Measurements from ENCODE around the gene ISYNA1. TPM values are rescaled to one million over a fixed set of nuclear protein-coding genes. Genes with fewer than 3 reads are reported as not detected.

ISYNA1 gene
- total and polyA plus RNA-seq, 5 donors, result 36.9 to 55.4 (median 48.5) TPM

- no peak for ATAC-seq
Measured at GRCh38 chr19:18468517-18468916, 30.6 kb upstream of the ISYNA1 start.

GRCh38 chr19:18467978-18468377, 30.0 kb upstream of the ISYNA1 start:
- peaks cover 14% of the 10 kb centered on the region for H3K4me1 ChIP-seq (ENCODE audit: control insufficient read depth, insufficient read depth, low read length)
- H3K27me3 ChIP-seq (ENCODE audit: control insufficient read depth, insufficient read depth), result no peaks in the 10 kb centered on the region
- DNase-seq, result no peak
- WGBS, result 86% methylated on average over 3 of the region's 3 CpGs
- no peak for ATAC-seq
- no peak overlapping the region for H3K4me3 ChIP-seq (ENCODE audit: low read length)
- H3K9me3 ChIP-seq (ENCODE audit: control insufficient read depth, low read length), result no peaks in the 10 kb centered on the region
- no peak overlapping the region for H3K27ac ChIP-seq (ENCODE audit: low read length)
- intact Hi-C loops (cut with DNase I), result loop anchor here in 3 of 4 donors (10.0 kb wide), 4 partner anchors 47 to 117 kb away; partner anchors contain the start of genes ELL (in 1 of the 3) and REX1BD (in 1 of the 3)

More at GRCh38 chr19:18468517-18468916, 30.6 kb upstream of the ISYNA1 start:
- H3K4me1 ChIP-seq (ENCODE audit: control insufficient read depth, insufficient read depth, low read length), result peaks cover 14% of the 10 kb centered on the region
- 77% methylated on average over 3 of the region's 3 CpGs for WGBS
- H3K9me3 ChIP-seq (ENCODE audit: control insufficient read depth, low read length), result no peaks in the 10 kb centered on the region
- H3K27ac ChIP-seq (ENCODE audit: low read length), result no peak overlapping the region
- no peak for DNase-seq
- no peak overlapping the region for H3K4me3 ChIP-seq (ENCODE audit: low read length)
- H3K27me3 ChIP-seq (ENCODE audit: control insufficient read depth, insufficient read depth), result no peaks in the 10 kb centered on the region
- intact Hi-C loops (cut with DNase I), result loop anchor here in 3 of 4 donors (10.0 kb wide), 4 partner anchors 46 to 116 kb away; partner anchors contain the start of genes ELL (in 1 of the 3) and REX1BD (in 1 of the 3)

GRCh38 chr19:18466354-18466753, 28.4 kb upstream of the ISYNA1 start:
- ATAC-seq, result no peak
- 89% methylated on average over 11 of the region's 11 CpGs for WGBS
- Histone ChIP-seq H3K27ac (ENCODE audit: low read length) (no peak overlapping the region), H3K9me3 (ENCODE audit: control insufficient read depth, low read length) (no peaks in the 10 kb centered on the region), H3K4me1 (ENCODE audit: control insufficient read depth, insufficient read depth, low read length) (peaks cover 14% of the 10 kb centered on the region), H3K27me3 (ENCODE audit: control insufficient read depth, insufficient read depth) (no peaks in the 10 kb centered on the region), H3K4me3 (ENCODE audit: low read length) (no peak overlapping the region)
- intact Hi-C loops (cut with DNase I), result loop anchor here in 3 of 4 donors (10.0 kb wide), 4 partner anchors 48 to 118 kb away; partner anchors contain the start of genes ELL (in 1 of the 3) and REX1BD (in 1 of the 3)
- no peak for DNase-seq

- Histone ChIP-seq H3K27ac (ENCODE audit: low read length) (no peak overlapping the region), H3K27me3 (ENCODE audit: control insufficient read depth, insufficient read depth) (no peaks in the 10 kb centered on the region), H3K4me3 (ENCODE audit: low read length) (no peak overlapping the region), H3K9me3 (ENCODE audit: control insufficient read depth, low read length) (no peaks in the 10 kb centered on the region), H3K4me1 (ENCODE audit: control insufficient read depth, insufficient read depth, low read length) (peaks cover 14% of the 10 kb centered on the region)
- no peak for DNase-seq
- WGBS, result 83% methylated on average over 6 of the region's 6 CpGs
- intact Hi-C loops (cut with DNase I), result loop anchor here in 3 of 4 donors (10.0 kb wide), 4 partner anchors 49 to 119 kb away; partner anchors contain the start of genes ELL (in 1 of the 3) and REX1BD (in 1 of the 3)
- no peak for ATAC-seq
Measured at GRCh38 chr19:18465964-18466339, 28.0 kb upstream of the ISYNA1 start.

- intact Hi-C loops (cut with DNase I), result loop anchor here in 3 of 4 donors (10.0 kb wide), 4 partner anchors 49 to 119 kb away; partner anchors contain the start of genes ELL (in 1 of the 3) and REX1BD (in 1 of the 3)
- peak overlapping the region; percentile 68 for H3K27ac ChIP-seq (ENCODE audit: low read length)
- WGBS, result 88% methylated on average over 30 of the region's 30 CpGs
- DNase-seq (no peak), ATAC-seq (no peak)
- H3K4me1 ChIP-seq (ENCODE audit: control insufficient read depth, insufficient read depth, low read length), result peaks cover 20% of the 10 kb centered on the region
- H3K27me3 ChIP-seq (ENCODE audit: control insufficient read depth, insufficient read depth), result no peaks in the 10 kb centered on the region
- no peak overlapping the region for H3K4me3 ChIP-seq (ENCODE audit: low read length)
- H3K9me3 ChIP-seq (ENCODE audit: control insufficient read depth, low read length), result no peaks in the 10 kb centered on the region
Measured at GRCh38 chr19:18465214-18465963, 27.5 kb upstream of the ISYNA1 start.

GRCh38 chr19:18464646-18465045, 26.7 kb upstream of the ISYNA1 start:
- intact Hi-C loops (cut with DNase I), result loop anchor here in 3 of 4 donors (10.0 kb wide), 4 partner anchors 50 to 120 kb away; partner anchors contain the start of genes ELL (in 1 of the 3) and REX1BD (in 1 of the 3)
- Histone ChIP-seq H3K27me3 (ENCODE audit: control insufficient read depth, insufficient read depth) (no peaks in the 10 kb centered on the region), H3K9me3 (ENCODE audit: control insufficient read depth, low read length) (no peaks in the 10 kb centered on the region), H3K27ac (ENCODE audit: low read length) (peak overlapping the region; percentile 73), H3K4me1 (ENCODE audit: control insufficient read depth, insufficient read depth, low read length) (peaks cover 23% of the 10 kb centered on the region), H3K4me3 (ENCODE audit: low read length) (no peak overlapping the region)
- 7% methylated on average over 8 of the region's 8 CpGs for WGBS
- ATAC-seq, result peak; percentile 70 to 80
- DNase-seq, result peak; percentile 82 to 94 (median 92)

GRCh38 chr19:18461471-18461870, 23.5 kb upstream of the ISYNA1 start:
- intact Hi-C loops (cut with DNase I), result loop anchor here in 3 of 4 donors (10.0 kb wide), 4 partner anchors 53 to 123 kb away; partner anchors contain the start of genes ELL (in 1 of the 3) and REX1BD (in 1 of the 3)
- H3K4me1 ChIP-seq (ENCODE audit: control insufficient read depth, insufficient read depth, low read length), result peaks cover 22% of the 10 kb centered on the region
- no peak for DNase-seq

GRCh38 chr19:18460900-18461299, 23.0 kb upstream of the ISYNA1 start:
- no peak overlapping the region for H3K4me3 ChIP-seq (ENCODE audit: low read length)
- intact Hi-C loops (cut with DNase I), result loop anchor here in 3 of 4 donors (10.0 kb wide), 4 partner anchors 54 to 124 kb away; partner anchors contain the start of genes ELL (in 1 of the 3) and REX1BD (in 1 of the 3)
- DNase-seq (no peak), ATAC-seq (no peak)
- 77% methylated on average over 12 of the region's 12 CpGs for WGBS
- H3K27ac ChIP-seq (ENCODE audit: low read length), result peak overlapping the region; percentile 96
- H3K27me3 ChIP-seq (ENCODE audit: control insufficient read depth, insufficient read depth), result no peaks in the 10 kb centered on the region
- H3K4me1 ChIP-seq (ENCODE audit: control insufficient read depth, insufficient read depth, low read length), result peaks cover 19% of the 10 kb centered on the region
- no peaks in the 10 kb centered on the region for H3K9me3 ChIP-seq (ENCODE audit: control insufficient read depth, low read length)

More at GRCh38 chr19:18461471-18461870, 23.5 kb upstream of the ISYNA1 start:
- no peak overlapping the region for H3K4me3 ChIP-seq (ENCODE audit: low read length)
- no peak overlapping the region for H3K27ac ChIP-seq (ENCODE audit: low read length)
- ATAC-seq, result no peak
- no peaks in the 10 kb centered on the region for H3K27me3 ChIP-seq (ENCODE audit: control insufficient read depth, insufficient read depth)
- H3K9me3 ChIP-seq (ENCODE audit: control insufficient read depth, low read length), result no peaks in the 10 kb centered on the region
- 93% methylated on average over 22 of the region's 22 CpGs for WGBS

- Histone ChIP-seq H3K9me3 (ENCODE audit: control insufficient read depth, low read length) (no peaks in the 10 kb centered on the region), H3K4me3 (ENCODE audit: low read length) (no peak overlapping the region), H3K27ac (ENCODE audit: low read length) (no peak overlapping the region), H3K27me3 (ENCODE audit: control insufficient read depth, insufficient read depth) (no peaks in the 10 kb centered on the region), H3K4me1 (ENCODE audit: control insufficient read depth, insufficient read depth, low read length) (peaks cover 11% of the 10 kb centered on the region)
- 81% methylated on average over 21 of the region's 21 CpGs for WGBS
- ATAC-seq (no peak), DNase-seq (peak in 1 of 3 donors; percentile 37)
- intact Hi-C loops (cut with DNase I), result loop anchor here in 1 of 4 donors (10.0 kb wide), 2 partner anchors 117 to 387 kb away; partner anchors contain the start of gene UBA52
Measured at GRCh38 chr19:18457483-18458331, 19.8 kb upstream of the ISYNA1 start.

- Histone ChIP-seq H3K27ac (ENCODE audit: low read length) (peak overlapping the region; percentile 24), H3K4me3 (ENCODE audit: low read length) (no peak overlapping the region), H3K9me3 (ENCODE audit: control insufficient read depth, low read length) (no peaks in the 10 kb centered on the region), H3K27me3 (ENCODE audit: control insufficient read depth, insufficient read depth) (no peaks in the 10 kb centered on the region), H3K4me1 (ENCODE audit: control insufficient read depth, insufficient read depth, low read length) (peaks cover 11% of the 10 kb centered on the region)
- peak; percentile 79 to 92 (median 84) for DNase-seq
- WGBS, result 54% methylated on average over 9 of the region's 9 CpGs
- intact Hi-C loops (cut with DNase I), result loop anchor here in 1 of 4 donors (10.0 kb wide), 2 partner anchors 118 to 388 kb away; partner anchors contain the start of gene UBA52
- peak; percentile 10 to 30 for ATAC-seq
Measured at GRCh38 chr19:18456974-18457373, 19.0 kb upstream of the ISYNA1 start.
